HL-60/S4 treated with phorbol 12-myristate 13-acetate at 8.2 ng/mL for 4 days and 3 days (cell line): Measurements from ENCODE around the gene B4GALNT1.
"Not testable (repeated sequence)": the region's sequence is repeated elsewhere in the genome, so short reads cannot be mapped to it uniquely, and the experiment has no call there.

ENCODE experiments used
- in situ Hi-C: fragments of 300-500 bp; cut with MboI; formaldehyde crosslinking; loops from 2 replicates; pipeline ENCODE4 v1.15.0; 2022; ENCODE audit warnings: low sequenced_read_pairs

Gene B4GALNT1

GRCh38 chr12:57632958-57633840 is at the start of gene B4GALNT1:
TSS of gene B4GALNT1 (minus strand) at chr12:57633201. CDS start at chr12:57632132, 1,069 bp downstream.
- in situ Hi-C loops = no loop called here

GRCh38 chr12:57679697-57680096 is 46.7 kb upstream of the B4GALNT1 start:
- in situ Hi-C loops = loop anchor here (25.0 kb wide), 1 partner anchor 108 kb away; the partner anchor contains the start of gene TSFM

- in situ Hi-C loops = loop anchor here (25.0 kb wide), 1 partner anchor 109 kb away; the partner anchor contains the start of gene TSFM
Measured at GRCh38 chr12:57677947-57678346, 44.9 kb upstream of the B4GALNT1 start.

GRCh38 chr12:57674691-57675090 is 41.7 kb upstream of the B4GALNT1 start:
- in situ Hi-C loops = loop anchor here (25.0 kb wide), 1 partner anchor 113 kb away; the partner anchor contains the start of gene TSFM

GRCh38 chr12:57672801-57673200 is 39.8 kb upstream of the B4GALNT1 start:
- in situ Hi-C loops = no loop called here

GRCh38 chr12:57671811-57672210 is 38.8 kb upstream of the B4GALNT1 start:
- in situ Hi-C loops = not testable (repeated sequence)

GRCh38 chr12:57669691-57670090 is 36.7 kb upstream of the B4GALNT1 start:
- in situ Hi-C loops = not testable (repeated sequence)

- in situ Hi-C loops = no loop called here
Measured at GRCh38 chr12:57666897-57667296, 33.9 kb upstream of the B4GALNT1 start.

GRCh38 chr12:57665066-57665820 is 32.2 kb upstream of the B4GALNT1 start:
- in situ Hi-C loops = not testable (repeated sequence)

- in situ Hi-C loops = no loop called here
Measured at GRCh38 chr12:57661376-57661775, 28.4 kb upstream of the B4GALNT1 start.

- in situ Hi-C loops = no loop called here
Measured at GRCh38 chr12:57658890-57659289, 25.9 kb upstream of the B4GALNT1 start.

GRCh38 chr12:57657744-57658143 is 24.7 kb upstream of the B4GALNT1 start:
- in situ Hi-C loops = no loop called here

GRCh38 chr12:57656408-57656807 is 23.4 kb upstream of the B4GALNT1 start:
- in situ Hi-C loops = not testable (repeated sequence)

GRCh38 chr12:57655541-57656240 is 22.7 kb upstream of the B4GALNT1 start:
- in situ Hi-C loops = no loop called here

GRCh38 chr12:57654042-57654441 is 21.0 kb upstream of the B4GALNT1 start:
- in situ Hi-C loops = no loop called here

GRCh38 chr12:57646659-57647049 is 13.7 kb upstream of the B4GALNT1 start:
- in situ Hi-C loops = not testable (repeated sequence)

GRCh38 chr12:57645990-57646658 is 13.1 kb upstream of the B4GALNT1 start:
- in situ Hi-C loops = not testable (repeated sequence)

GRCh38 chr12:57641699-57642442 is 8.9 kb upstream of the B4GALNT1 start:
- in situ Hi-C loops = no loop called here

- in situ Hi-C loops = no loop called here
Measured at GRCh38 chr12:57640175-57641042, 7.4 kb upstream of the B4GALNT1 start.
